ENCODE data around the gene FHAD1. TPM values are rescaled to one million over a fixed set of nuclear protein-coding genes. Genes with fewer than 3 reads are reported as not detected.

Gene FHAD1
- total RNA-seq, 3 donors from 2014 or later (not counting 1 experiment from before 2014, with no cell fraction given) = 0.72 to 1.9 (median 1.7) TPM

DNA sequence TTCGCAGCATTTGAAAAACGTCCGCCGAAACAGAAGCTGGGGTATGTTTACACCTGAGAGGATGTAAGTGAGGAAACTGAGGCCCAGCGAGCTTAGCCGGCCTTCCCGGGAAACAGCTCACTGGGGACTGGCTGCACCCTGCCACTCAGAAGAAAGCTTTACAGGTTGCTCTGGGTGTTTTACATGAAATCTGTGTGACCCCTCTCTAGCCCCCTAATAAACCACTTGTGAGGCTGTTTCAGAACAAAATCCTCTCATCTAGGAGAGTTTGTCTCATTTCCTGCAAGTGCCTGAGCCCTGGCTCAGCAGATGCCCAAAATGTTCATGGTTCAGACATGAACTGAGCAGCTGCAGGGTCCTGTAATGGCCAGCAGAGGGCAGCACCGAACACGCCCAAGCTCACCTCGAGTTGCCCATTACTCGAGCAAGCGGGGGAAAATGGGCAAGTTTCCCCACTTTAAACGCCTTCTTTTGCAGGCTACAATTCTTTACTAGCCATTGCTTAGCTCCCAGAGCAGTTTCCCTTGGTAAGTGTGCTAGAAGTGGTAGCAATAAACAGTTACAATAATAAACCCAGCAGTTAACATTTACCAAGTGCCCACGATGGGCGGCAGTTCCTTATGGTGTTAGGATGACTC is 76.4 kb downstream of the FHAD1 start:
- peaks cover 11 to 25% of the 10 kb centered on the region in 2 donors for H3K4me1 Mint-ChIP-seq
- WGBS (ENCODE audit: insufficient coverage) = 43% methylated on average over 13 of the region's 15 CpGs
- H3K9me3 Mint-ChIP-seq = peaks cover 3 to 5% of the 10 kb centered on the region in 2 donors
- peak overlapping the region in 1 of 2 donors; percentile 27 for H3K27ac Mint-ChIP-seq
- H3K27me3 Mint-ChIP-seq (ENCODE audit: low read depth in 2 of 2) = no peaks in the 10 kb centered on the region
- no peak overlapping the region for H3K4me3 Mint-ChIP-seq
- Histone ChIP-seq H3K27me3 (ENCODE audit: control insufficient read depth, insufficient read depth, low read length) (no peaks in the 10 kb centered on the region), H3K4me1 (ENCODE audit: control insufficient read depth, insufficient read depth, low read length) (peaks cover 10% of the 10 kb centered on the region), H3K36me3 (ENCODE audit: control insufficient read depth, insufficient read depth, low read length) (no peaks in the 10 kb centered on the region), H3K9me3 (ENCODE audit: control insufficient read depth, insufficient read depth, low read length) (no peaks in the 10 kb centered on the region), H3K27ac (ENCODE audit: low read length) (no peak overlapping the region), H3K4me3 (ENCODE audit: low read length) (no peak overlapping the region)
- intact Hi-C loops (cut with micrococcal nuclease) = loop anchor here (1.0 to 2.0 kb wide), 4 partner anchors 41 to 177 kb away; no protein-coding TSS in a partner anchor
- peak; percentile 76 to 90 for DNase-seq
- H3K36me3 Mint-ChIP-seq = peaks cover 8% of the 10 kb centered on the region
- TF ChIP-seq, protein P1, sequence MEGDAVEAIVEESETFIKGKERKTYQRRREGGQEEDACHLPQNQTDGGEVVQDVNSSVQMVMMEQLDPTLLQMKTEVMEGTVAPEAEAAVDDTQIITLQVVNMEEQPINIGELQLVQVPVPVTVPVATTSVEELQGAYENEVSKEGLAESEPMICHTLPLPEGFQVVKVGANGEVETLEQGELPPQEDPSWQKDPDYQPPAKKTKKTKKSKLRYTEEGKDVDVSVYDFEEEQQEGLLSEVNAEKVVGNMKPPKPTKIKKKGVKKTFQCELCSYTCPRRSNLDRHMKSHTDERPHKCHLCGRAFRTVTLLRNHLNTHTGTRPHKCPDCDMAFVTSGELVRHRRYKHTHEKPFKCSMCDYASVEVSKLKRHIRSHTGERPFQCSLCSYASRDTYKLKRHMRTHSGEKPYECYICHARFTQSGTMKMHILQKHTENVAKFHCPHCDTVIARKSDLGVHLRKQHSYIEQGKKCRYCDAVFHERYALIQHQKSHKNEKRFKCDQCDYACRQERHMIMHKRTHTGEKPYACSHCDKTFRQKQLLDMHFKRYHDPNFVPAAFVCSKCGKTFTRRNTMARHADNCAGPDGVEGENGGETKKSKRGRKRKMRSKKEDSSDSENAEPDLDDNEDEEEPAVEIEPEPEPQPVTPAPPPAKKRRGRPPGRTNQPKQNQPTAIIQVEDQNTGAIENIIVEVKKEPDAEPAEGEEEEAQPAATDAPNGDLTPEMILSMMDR (IDR thresholded peaks at IDR 0.05) = peak; percentile 92
- ATAC-seq = peak; percentile 94 to 99 (median 98)

DNA sequence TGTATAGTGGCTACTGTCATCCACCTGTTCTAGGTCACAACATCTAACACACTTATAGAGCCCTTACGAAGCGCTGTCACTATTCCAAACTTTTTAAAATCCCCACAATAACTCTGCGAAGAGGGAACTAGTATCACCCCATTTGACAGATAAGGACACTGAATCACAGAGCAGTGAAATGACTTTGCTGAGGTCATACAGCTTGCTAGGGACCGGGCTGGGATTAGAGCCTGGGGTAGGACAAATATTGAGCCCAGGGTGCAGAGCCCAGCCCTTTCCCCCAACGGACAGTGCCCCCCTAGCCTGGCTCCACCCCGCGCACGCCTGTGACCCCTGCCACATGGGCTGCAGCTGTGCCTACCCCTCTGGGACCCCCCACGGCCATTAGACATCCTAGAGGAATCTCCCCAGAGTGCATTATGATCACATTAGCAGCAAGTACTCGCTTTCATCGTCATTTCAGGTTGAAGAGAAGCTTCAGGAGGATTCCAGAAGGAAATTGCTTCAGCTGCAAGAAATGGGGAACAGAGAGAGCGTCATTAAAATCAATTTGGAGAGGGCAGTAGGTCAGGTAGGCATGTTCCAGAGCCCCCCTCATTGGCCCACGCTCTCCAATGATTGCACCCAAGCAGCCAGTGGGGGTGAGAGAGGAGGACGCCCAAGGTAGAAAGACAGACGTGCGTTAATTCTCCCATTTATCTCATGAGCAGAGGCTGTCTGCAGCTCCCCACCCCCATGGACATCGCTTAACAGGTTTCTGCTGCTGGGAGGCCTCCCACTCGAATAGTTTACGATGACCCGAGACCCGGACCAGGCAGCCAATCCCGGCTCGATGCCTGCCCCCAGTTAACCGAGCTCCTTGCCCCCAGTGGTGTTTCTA is 77.2 kb downstream of the FHAD1 start:
- Histone ChIP-seq H3K36me3 (ENCODE audit: control insufficient read depth, insufficient read depth, low read length) (no peaks in the 10 kb centered on the region), H3K27ac (ENCODE audit: low read length) (no peak overlapping the region), H3K9me3 (ENCODE audit: control insufficient read depth, insufficient read depth, low read length) (no peaks in the 10 kb centered on the region), H3K4me3 (ENCODE audit: low read length) (no peak overlapping the region), H3K27me3 (ENCODE audit: control insufficient read depth, insufficient read depth, low read length) (no peaks in the 10 kb centered on the region), H3K4me1 (ENCODE audit: control insufficient read depth, insufficient read depth, low read length) (peaks cover 18% of the 10 kb centered on the region)
- Mint-ChIP-seq H3K27me3 (ENCODE audit: low read depth in 2 of 2) (no peaks in the 10 kb centered on the region), H3K9me3 (peaks cover 3 to 5% of the 10 kb centered on the region in 2 donors), H3K4me1 (peaks cover 16 to 27% of the 10 kb centered on the region in 2 donors), H3K27ac (peak overlapping the region in 1 of 2 donors; percentile 27), H3K36me3 (peaks cover 8% of the 10 kb centered on the region), H3K4me3 (no peak overlapping the region)
- intact Hi-C loops (cut with micrococcal nuclease) = loop anchor here (1.0 to 2.0 kb wide), 4 partner anchors 40 to 177 kb away; no protein-coding TSS in a partner anchor
- WGBS (ENCODE audit: insufficient coverage) = 86% methylated on average over 24 of the region's 24 CpGs
- ATAC-seq (no peak), DNase-seq (no peak)
- TF ChIP-seq, protein P1 (IDR thresholded peaks at IDR 0.05) = no peak

DNA sequence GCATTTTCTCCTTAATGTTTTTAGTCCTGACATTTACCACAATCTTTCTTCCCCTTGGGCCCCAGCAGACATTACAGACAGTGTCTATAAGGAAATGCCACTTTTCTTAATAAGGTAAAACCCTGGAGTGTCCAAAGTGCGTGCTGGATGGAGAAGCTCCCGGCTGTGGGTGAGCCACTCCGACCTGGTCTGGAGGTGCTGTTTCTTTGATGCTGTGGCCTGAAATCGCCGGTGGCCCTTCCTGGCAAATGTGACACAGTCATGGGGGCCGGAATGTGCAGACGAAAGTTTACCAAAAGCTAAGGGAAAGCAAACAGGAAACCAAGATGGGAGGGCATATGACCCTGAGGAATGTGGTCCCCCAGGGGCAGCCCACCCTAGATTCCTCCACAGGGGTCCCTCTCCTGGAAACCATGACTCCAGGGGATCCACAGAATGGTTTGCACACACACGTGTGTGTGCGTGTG is 77.9 kb downstream of the FHAD1 start:
- Histone ChIP-seq H3K4me1 (ENCODE audit: control insufficient read depth, insufficient read depth, low read length) (peaks cover 20% of the 10 kb centered on the region), H3K27me3 (ENCODE audit: control insufficient read depth, insufficient read depth, low read length) (no peaks in the 10 kb centered on the region), H3K36me3 (ENCODE audit: control insufficient read depth, insufficient read depth, low read length) (no peaks in the 10 kb centered on the region), H3K4me3 (ENCODE audit: low read length) (no peak overlapping the region), H3K9me3 (ENCODE audit: control insufficient read depth, insufficient read depth, low read length) (no peaks in the 10 kb centered on the region), H3K27ac (ENCODE audit: low read length) (no peak overlapping the region)
- Mint-ChIP-seq H3K4me3 (no peak overlapping the region), H3K27ac (peak overlapping the region in 1 of 2 donors; percentile 5), H3K9me3 (peaks cover 3 to 5% of the 10 kb centered on the region in 2 donors), H3K27me3 (ENCODE audit: low read depth in 2 of 2) (no peaks in the 10 kb centered on the region), H3K4me1 (peaks cover 21 to 31% of the 10 kb centered on the region in 2 donors), H3K36me3 (peaks cover 7% of the 10 kb centered on the region)
- DNase-seq (no peak), ATAC-seq (no peak)
- intact Hi-C loops (cut with micrococcal nuclease) = no loop called here
- TF ChIP-seq, protein P1 (IDR thresholded peaks at IDR 0.05) = no peak
- 83% methylated on average over 7 of the region's 9 CpGs for WGBS (ENCODE audit: insufficient coverage)
